ENCODE data around the gene CLEC16A.

DNA sequence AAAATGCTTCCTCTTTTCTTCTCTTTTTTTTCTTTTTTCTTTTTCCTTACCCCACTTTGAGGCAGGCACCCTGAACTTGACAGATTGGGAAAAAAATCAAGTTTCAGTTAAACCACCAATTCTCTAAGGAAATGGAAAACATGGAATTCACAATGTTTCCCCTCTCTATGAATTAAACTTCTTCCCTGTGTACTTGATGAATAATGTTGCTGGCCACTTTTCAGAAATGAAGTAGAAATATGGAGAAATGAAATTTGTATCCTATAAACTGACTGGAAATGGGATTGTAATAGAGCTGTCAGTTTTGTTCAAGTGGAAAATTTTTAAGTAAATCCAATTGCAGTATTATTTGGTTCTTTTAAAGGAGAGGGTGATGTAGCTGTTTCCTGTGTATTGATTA lies 129.8 kb downstream of the CLEC16A start:
- TF ChIP-seq, protein P1, sequence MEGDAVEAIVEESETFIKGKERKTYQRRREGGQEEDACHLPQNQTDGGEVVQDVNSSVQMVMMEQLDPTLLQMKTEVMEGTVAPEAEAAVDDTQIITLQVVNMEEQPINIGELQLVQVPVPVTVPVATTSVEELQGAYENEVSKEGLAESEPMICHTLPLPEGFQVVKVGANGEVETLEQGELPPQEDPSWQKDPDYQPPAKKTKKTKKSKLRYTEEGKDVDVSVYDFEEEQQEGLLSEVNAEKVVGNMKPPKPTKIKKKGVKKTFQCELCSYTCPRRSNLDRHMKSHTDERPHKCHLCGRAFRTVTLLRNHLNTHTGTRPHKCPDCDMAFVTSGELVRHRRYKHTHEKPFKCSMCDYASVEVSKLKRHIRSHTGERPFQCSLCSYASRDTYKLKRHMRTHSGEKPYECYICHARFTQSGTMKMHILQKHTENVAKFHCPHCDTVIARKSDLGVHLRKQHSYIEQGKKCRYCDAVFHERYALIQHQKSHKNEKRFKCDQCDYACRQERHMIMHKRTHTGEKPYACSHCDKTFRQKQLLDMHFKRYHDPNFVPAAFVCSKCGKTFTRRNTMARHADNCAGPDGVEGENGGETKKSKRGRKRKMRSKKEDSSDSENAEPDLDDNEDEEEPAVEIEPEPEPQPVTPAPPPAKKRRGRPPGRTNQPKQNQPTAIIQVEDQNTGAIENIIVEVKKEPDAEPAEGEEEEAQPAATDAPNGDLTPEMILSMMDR (IDR thresholded peaks at IDR 0.05): no peak
- TF ChIP-seq POLR2A (IDR thresholded peaks at IDR 0.05): no peak
